ENCODE results near the gene AMN. TPM values are rescaled to one million over a fixed set of nuclear protein-coding genes. Genes with fewer than 3 reads are reported as not detected.
A peak's percentile ranks its signal among the peaks of the same experiment; 100 is the strongest.

The AMN gene
- total RNA-seq, 5 donors from 2014 or later (not counting 1 experiment from before 2014, with no cell fraction given): 5.2 to 15.0 (median 8.4) TPM

- ATAC-seq (replicated peaks in 1 of 4): no peak
- H3K4me1 Mint-ChIP-seq: no peaks in the 10 kb centered on the region
- POLR2A ChIA-PET: interaction anchor here in 1 of 2 donors (0.8 kb wide), 1 partner anchor 18 kb away, joined by 3 read pairs; no protein-coding TSS in a partner anchor
- Histone ChIP-seq H3K27me3 (replicated peaks in 1 of 2; ENCODE audit: control insufficient read depth in 2 of 2, extremely low read depth in 1 of 2, insufficient read depth in 2 of 2, low read length in 1 of 2) (no peaks in the 10 kb centered on the region), H3K4me1 (ENCODE audit: control insufficient read depth in 1 of 2, extremely low read depth in 1 of 2, insufficient read depth in 2 of 2, low read length in 2 of 2) (no peaks in the 10 kb centered on the region), H3K9me3 (no peaks in the 10 kb centered on the region), H3K27ac (ENCODE audit: low read length) (no peak overlapping the region), H3K36me3 (ENCODE audit: control insufficient read depth in 2 of 2, extremely low read depth in 1 of 2, insufficient read depth in 1 of 2, low read length in 1 of 2) (peaks cover 14 to 66% of the 10 kb centered on the region in 2 donors), H3K4me3 (ENCODE audit: control insufficient read depth in 1 of 2, extremely low read depth in 1 of 2, low read length in 1 of 2) (no peak overlapping the region)
- 89% methylated on average over 4 of the region's 6 CpGs for WGBS (ENCODE audit: insufficient coverage)
- DNase-seq: no peak
- CTCF ChIA-PET: no interaction called here
- peaks cover 18% of the 10 kb centered on the region for H3K36me3 Mint-ChIP-seq
- H3K27ac Mint-ChIP-seq: no peak overlapping the region
- H3K27me3 Mint-ChIP-seq: no peaks in the 10 kb centered on the region
- H3K4me3 Mint-ChIP-seq: no peak overlapping the region
- no peaks in the 10 kb centered on the region for H3K9me3 Mint-ChIP-seq
Measured at GRCh38 chr14:102878970-102879460, 43.4 kb upstream of the AMN start.

DNA sequence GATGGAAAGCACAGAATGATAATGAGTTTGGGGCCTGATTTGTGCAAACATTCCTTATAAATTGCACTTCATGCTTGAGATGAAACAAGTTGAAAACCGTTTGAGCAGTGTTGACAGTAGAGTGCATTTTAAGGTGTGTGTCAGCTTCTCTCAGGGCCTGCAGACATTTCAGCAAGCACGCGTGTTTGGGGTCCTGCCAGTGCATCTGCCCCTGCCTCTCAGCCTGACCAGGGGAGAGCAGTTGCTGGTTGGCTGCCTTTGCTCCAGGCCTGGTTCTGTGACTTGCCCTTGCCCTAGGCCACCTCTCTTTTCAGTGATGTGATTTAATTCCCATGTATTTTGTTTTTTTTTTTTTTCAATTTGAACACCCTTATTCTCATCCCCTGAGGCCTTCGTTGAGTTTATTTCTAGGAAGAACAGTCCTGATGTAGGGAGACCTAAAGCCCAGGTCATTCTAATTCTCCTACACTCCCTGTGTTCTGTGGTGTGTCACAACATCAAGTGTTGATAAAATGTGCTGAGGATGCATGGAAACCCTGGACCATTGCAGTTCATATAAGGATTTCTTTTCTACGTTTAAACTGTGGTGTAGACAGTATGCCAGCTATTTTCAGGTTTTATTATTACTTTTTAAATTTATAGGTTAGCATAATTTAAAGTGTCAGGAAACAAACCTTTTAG is 40.1 kb upstream of the AMN start:
- CTCF ChIA-PET: no interaction called here
- H3K36me3 Mint-ChIP-seq: peaks cover 39% of the 10 kb centered on the region
- WGBS (ENCODE audit: insufficient coverage): 78% methylated on average over 1 of the region's 5 CpGs

DNA sequence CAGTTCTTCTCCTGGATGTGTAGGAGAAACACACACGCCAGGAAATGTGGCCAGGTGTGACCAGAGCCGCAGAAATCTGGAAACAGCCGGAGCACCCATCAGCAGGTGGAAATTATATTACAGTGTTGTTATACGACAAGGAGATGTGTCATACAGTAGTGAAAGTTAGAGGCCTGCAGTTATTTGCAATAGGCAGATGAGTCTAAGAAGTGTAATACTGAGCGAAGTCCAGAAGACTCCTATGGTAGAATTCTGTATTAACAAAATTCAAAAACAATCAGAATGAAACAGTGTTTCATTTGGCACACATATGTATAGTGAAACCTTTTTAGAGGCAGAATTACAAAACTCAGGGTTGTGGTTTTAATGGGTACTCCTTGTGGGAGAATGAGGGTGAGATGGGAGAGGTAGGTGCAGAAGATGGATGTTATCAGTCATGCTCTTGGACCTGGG is 39.3 kb upstream of the AMN start:
- Mint-ChIP-seq H3K4me3 (no peak overlapping the region), H3K9me3 (no peaks in the 10 kb centered on the region), H3K4me1 (no peaks in the 10 kb centered on the region), H3K27ac (no peak overlapping the region), H3K27me3 (no peaks in the 10 kb centered on the region), H3K36me3 (peaks cover 43% of the 10 kb centered on the region)
- Histone ChIP-seq H3K27ac (ENCODE audit: low read length) (no peak overlapping the region), H3K9me3 (no peaks in the 10 kb centered on the region), H3K36me3 (ENCODE audit: control insufficient read depth in 2 of 2, extremely low read depth in 1 of 2, insufficient read depth in 1 of 2, low read length in 1 of 2) (peaks cover 20 to 50% of the 10 kb centered on the region in 2 donors), H3K4me3 (ENCODE audit: control insufficient read depth in 1 of 2, extremely low read depth in 1 of 2, low read length in 1 of 2) (no peak overlapping the region), H3K27me3 (replicated peaks in 1 of 2; ENCODE audit: control insufficient read depth in 2 of 2, extremely low read depth in 1 of 2, insufficient read depth in 2 of 2, low read length in 1 of 2) (no peaks in the 10 kb centered on the region), H3K4me1 (ENCODE audit: control insufficient read depth in 1 of 2, extremely low read depth in 1 of 2, insufficient read depth in 2 of 2, low read length in 2 of 2) (no peaks in the 10 kb centered on the region)
- POLR2A ChIA-PET: no interaction called here
- 62% methylated on average over 4 of the region's 5 CpGs for WGBS (ENCODE audit: insufficient coverage)
- DNase-seq (no peak), ATAC-seq (replicated peaks in 1 of 4) (no peak)
- CTCF ChIA-PET: no interaction called here

More for the DNA sequence above, 40.1 kb upstream of the AMN start:
- no peak for ATAC-seq (replicated peaks in 1 of 4)
- no peak for DNase-seq
- Mint-ChIP-seq H3K27ac (no peak overlapping the region), H3K9me3 (no peaks in the 10 kb centered on the region), H3K4me3 (no peak overlapping the region), H3K27me3 (no peaks in the 10 kb centered on the region), H3K4me1 (no peaks in the 10 kb centered on the region)
- Histone ChIP-seq H3K27ac (ENCODE audit: low read length) (no peak overlapping the region), H3K27me3 (replicated peaks in 1 of 2; ENCODE audit: control insufficient read depth in 2 of 2, extremely low read depth in 1 of 2, insufficient read depth in 2 of 2, low read length in 1 of 2) (no peaks in the 10 kb centered on the region), H3K4me3 (ENCODE audit: control insufficient read depth in 1 of 2, extremely low read depth in 1 of 2, low read length in 1 of 2) (no peak overlapping the region), H3K4me1 (ENCODE audit: control insufficient read depth in 1 of 2, extremely low read depth in 1 of 2, insufficient read depth in 2 of 2, low read length in 2 of 2) (no peaks in the 10 kb centered on the region), H3K36me3 (ENCODE audit: control insufficient read depth in 2 of 2, extremely low read depth in 1 of 2, insufficient read depth in 1 of 2, low read length in 1 of 2) (peaks cover 20 to 54% of the 10 kb centered on the region in 2 donors), H3K9me3 (no peaks in the 10 kb centered on the region)
- POLR2A ChIA-PET: no interaction called here

DNA sequence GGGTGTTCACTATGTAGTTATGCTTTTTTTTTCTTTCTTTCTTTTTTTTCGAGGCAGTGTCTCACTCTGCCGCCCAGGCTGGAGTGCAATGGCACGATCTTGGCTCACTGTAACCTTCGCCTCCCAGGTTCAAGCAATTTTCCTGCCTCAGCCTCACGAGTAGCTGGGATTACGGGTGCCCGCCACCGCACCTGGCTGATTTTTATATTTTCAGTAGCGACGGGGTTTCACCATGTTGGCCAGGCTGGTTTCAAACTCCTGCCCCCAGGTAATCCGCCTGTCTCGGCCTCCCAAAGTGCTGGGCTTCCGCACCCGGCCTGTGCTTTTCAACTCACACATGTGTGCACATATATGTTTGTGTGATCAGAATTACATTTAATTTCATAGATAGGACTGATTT is 38.9 kb upstream of the AMN start:
- Mint-ChIP-seq H3K9me3 (no peaks in the 10 kb centered on the region), H3K27ac (no peak overlapping the region), H3K36me3 (peaks cover 44% of the 10 kb centered on the region), H3K27me3 (no peaks in the 10 kb centered on the region), H3K4me3 (no peak overlapping the region), H3K4me1 (no peaks in the 10 kb centered on the region)
- CTCF ChIA-PET: no interaction called here
- Histone ChIP-seq H3K27me3 (replicated peaks in 1 of 2; ENCODE audit: control insufficient read depth in 2 of 2, extremely low read depth in 1 of 2, insufficient read depth in 2 of 2, low read length in 1 of 2) (no peaks in the 10 kb centered on the region), H3K27ac (ENCODE audit: low read length) (no peak overlapping the region), H3K4me3 (ENCODE audit: control insufficient read depth in 1 of 2, extremely low read depth in 1 of 2, low read length in 1 of 2) (no peak overlapping the region), H3K36me3 (ENCODE audit: control insufficient read depth in 2 of 2, extremely low read depth in 1 of 2, insufficient read depth in 1 of 2, low read length in 1 of 2) (peaks cover 25 to 47% of the 10 kb centered on the region in 2 donors), H3K4me1 (ENCODE audit: control insufficient read depth in 1 of 2, extremely low read depth in 1 of 2, insufficient read depth in 2 of 2, low read length in 2 of 2) (no peaks in the 10 kb centered on the region), H3K9me3 (no peaks in the 10 kb centered on the region)
- no peak for DNase-seq
- POLR2A ChIA-PET: no interaction called here
- 93% methylated on average over 8 of the region's 14 CpGs for WGBS (ENCODE audit: insufficient coverage)
- ATAC-seq (replicated peaks in 1 of 4): no peak

DNA sequence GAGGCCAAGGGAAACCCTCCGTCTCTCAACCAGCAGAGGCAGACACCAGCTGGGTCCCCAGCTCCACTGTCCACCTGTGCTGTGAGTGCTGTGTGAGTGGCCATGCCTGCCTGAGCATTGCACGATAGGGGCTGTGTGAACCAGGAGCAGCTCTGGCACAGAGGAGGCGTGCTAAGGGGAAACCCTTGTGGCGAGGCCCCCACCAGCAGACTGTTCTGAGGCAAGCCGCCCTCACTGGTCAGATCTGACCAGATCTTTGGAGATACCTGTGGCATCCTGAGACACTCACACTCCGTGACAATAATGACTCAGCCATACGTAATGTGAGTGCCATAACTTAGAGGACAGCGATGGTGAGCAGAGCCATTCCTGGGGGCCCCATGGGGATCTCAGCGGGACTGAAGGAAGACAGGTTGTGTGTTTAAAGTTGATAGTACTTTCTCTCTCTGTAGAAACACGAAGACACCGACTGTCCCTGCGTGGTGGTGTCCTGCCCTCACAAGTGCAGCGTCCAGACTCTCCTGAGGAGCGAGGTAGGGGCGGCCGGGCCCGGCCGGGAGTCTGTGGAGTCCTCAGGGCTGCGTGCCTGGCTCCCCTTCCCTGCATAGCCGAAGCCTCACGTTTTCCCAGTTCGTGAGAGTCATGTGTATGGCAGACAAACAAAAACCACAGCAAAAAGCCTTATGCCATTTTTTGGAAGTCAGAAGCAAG is 36.6 kb upstream of the AMN start:
- Mint-ChIP-seq H3K4me1 (no peaks in the 10 kb centered on the region), H3K27me3 (no peaks in the 10 kb centered on the region), H3K27ac (no peak overlapping the region), H3K9me3 (no peaks in the 10 kb centered on the region), H3K4me3 (no peak overlapping the region), H3K36me3 (peaks cover 51% of the 10 kb centered on the region)
- peaks cover 35 to 48% of the 10 kb centered on the region in 2 donors for H3K36me3 ChIP-seq (ENCODE audit: control insufficient read depth in 2 of 2, extremely low read depth in 1 of 2, insufficient read depth in 1 of 2, low read length in 1 of 2)
- H3K27me3 ChIP-seq (replicated peaks in 1 of 2; ENCODE audit: control insufficient read depth in 2 of 2, extremely low read depth in 1 of 2, insufficient read depth in 2 of 2, low read length in 1 of 2): no peaks in the 10 kb centered on the region
- ChIA-PET POLR2A (no interaction called here), CTCF (interaction anchor here in 1 of 2 donors (0.8 kb wide), 1 partner anchor 112 kb away, joined by 3 read pairs; no protein-coding TSS in a partner anchor)
- no peak overlapping the region for H3K4me3 ChIP-seq (ENCODE audit: control insufficient read depth in 1 of 2, extremely low read depth in 1 of 2, low read length in 1 of 2)
- ATAC-seq (replicated peaks in 1 of 4): no peak
- H3K9me3 ChIP-seq: no peaks in the 10 kb centered on the region
- H3K4me1 ChIP-seq (ENCODE audit: control insufficient read depth in 1 of 2, extremely low read depth in 1 of 2, insufficient read depth in 2 of 2, low read length in 2 of 2): no peaks in the 10 kb centered on the region
- no peak for DNase-seq
- H3K27ac ChIP-seq (ENCODE audit: low read length): no peak overlapping the region
- over 99% methylated on average over 16 of the region's 22 CpGs for WGBS (ENCODE audit: insufficient coverage)

- POLR2A ChIA-PET: no interaction called here
- Histone ChIP-seq H3K9me3 (no peaks in the 10 kb centered on the region), H3K36me3 (ENCODE audit: control insufficient read depth in 2 of 2, extremely low read depth in 1 of 2, insufficient read depth in 1 of 2, low read length in 1 of 2) (peaks cover 38 to 51% of the 10 kb centered on the region in 2 donors), H3K4me3 (ENCODE audit: control insufficient read depth in 1 of 2, extremely low read depth in 1 of 2, low read length in 1 of 2) (no peak overlapping the region), H3K27ac (ENCODE audit: low read length) (no peak overlapping the region), H3K4me1 (ENCODE audit: control insufficient read depth in 1 of 2, extremely low read depth in 1 of 2, insufficient read depth in 2 of 2, low read length in 2 of 2) (no peaks in the 10 kb centered on the region), H3K27me3 (replicated peaks in 1 of 2; ENCODE audit: control insufficient read depth in 2 of 2, extremely low read depth in 1 of 2, insufficient read depth in 2 of 2, low read length in 1 of 2) (no peaks in the 10 kb centered on the region)
- H3K27me3 Mint-ChIP-seq: no peaks in the 10 kb centered on the region
- WGBS (ENCODE audit: insufficient coverage): no CpG with 5 or more reads among the region's 1 CpG
- no peaks in the 10 kb centered on the region for H3K9me3 Mint-ChIP-seq
- H3K36me3 Mint-ChIP-seq: peaks cover 55% of the 10 kb centered on the region
- peak overlapping the region in 1 of 2 donors; percentile 28 for H3K27ac Mint-ChIP-seq
- DNase-seq (no peak), ATAC-seq (replicated peaks in 1 of 4) (no peak)
- CTCF ChIA-PET: no interaction called here
- H3K4me1 Mint-ChIP-seq: no peaks in the 10 kb centered on the region
- H3K4me3 Mint-ChIP-seq: no peak overlapping the region
Measured at GRCh38 chr14:102888748-102889147, 33.7 kb upstream of the AMN start.

All from T-cell (primary cell).